Suprapubic skin (tissue), 4 donors: ENCODE data around the gene HNRNPH2. TPM values are rescaled to one million over a fixed set of nuclear protein-coding genes. Genes with fewer than 3 reads are reported as not detected.

Source experiments
- DNase-seq, 2 donors: peaks; one replicate each; pipeline ENCODE4 v3.0.0-alpha.2; 2019; ENCODE audit warnings: low spot score in 2 of 2
- H3K27ac ChIP-seq: fragments of 200-600 bp; sonication (generic); one replicate; pipeline ENCODE4 v1.5.1; 2019
- H3K27me3 ChIP-seq: fragments of 200-600 bp; sonication (generic); one replicate; pipeline ENCODE4 v1.5.1; 2019
- H3K36me3 ChIP-seq: fragments of 200-600 bp; sonication (generic); one replicate; pipeline ENCODE4 v1.5.1; 2019
- H3K4me1 ChIP-seq: fragments of 200-600 bp; sonication (generic); one replicate; pipeline ENCODE4 v1.5.1; 2019
- H3K4me3 ChIP-seq: fragments of 200-600 bp; sonication (generic); one replicate; pipeline ENCODE4 v1.5.1; 2019; ENCODE audit warnings: mild to moderate bottlenecking
- H3K9me3 ChIP-seq: fragments of 200-600 bp; sonication (generic); one replicate; pipeline ENCODE4 v1.5.1; 2019
- EP300 ChIP-seq: sonication (generic); formaldehyde crosslinking; IDR thresholded peaks from one replicate; pipeline ENCODE4 v1.6.1; 2017; ENCODE audit warnings: antibody characterized with exemption
- POLR2A ChIP-seq, 2 donors: fragments of 450-650 bp; IDR thresholded peaks; one replicate each; pipeline ENCODE4 v1.6.1; 2017; ENCODE audit warnings: antibody characterized with exemption in 2 of 2, mild to moderate bottlenecking in 2 of 2, moderate library complexity in 2 of 2
- POLR2AphosphoS5 ChIP-seq, 3 donors: sonication (generic); formaldehyde crosslinking; IDR thresholded peaks; one replicate each; pipeline ENCODE4 v1.6.1; 2017; ENCODE audit warnings: antibody characterized with exemption in 3 of 3
- WGBS: methylation state at CpG from one replicate; pipeline ENCODE4 v1.1.5; 2018; 5-methylcytosine and 5-hydroxymethylcytosine counted together
- total RNA-seq, 4 donors: library from RNA; depleted of rRNA; stranded (reverse); fragments of >200 nt; gene quantifications; one replicate each; pipeline ENCODE4 v1.1.0, GENCODE V29; 2016
- TF ChIP-seq, protein P1 (sequence below), 2 donors: fragments of 200-600 bp in 1 of 2; fragments of 450-650 bp in 1 of 2; sonication (generic) in 1 of 2; IDR thresholded peaks; one replicate each; pipeline ENCODE4 v1.5.1; 2016 to 2019; ENCODE audit warnings: antibody characterized with exemption in 2 of 2, mild to moderate bottlenecking in 1 of 2, moderate library complexity in 1 of 2

The HNRNPH2 gene
- total RNA-seq, 4 donors from 2014 or later, result 37.3 to 60.6 (median 38.5) TPM

GRCh38 chrX:101365301-101365795 is 42.7 kb upstream of the HNRNPH2 start:
- no peak overlapping the region for H3K27ac ChIP-seq
- H3K4me1 ChIP-seq, result no peaks in the 10 kb centered on the region
- no peak overlapping the region for H3K4me3 ChIP-seq
- H3K27me3 ChIP-seq, result no peaks in the 10 kb centered on the region
- 88% methylated on average over 1 of the region's 1 CpG for WGBS
- DNase-seq, result no peak
- no peaks in the 10 kb centered on the region for H3K9me3 ChIP-seq
- TF ChIP-seq POLR2AphosphoS5 (IDR thresholded peaks at IDR 0.05) (no peak), EP300 (no peak), POLR2A (IDR thresholded peaks at IDR 0.05) (no peak)
- TF ChIP-seq, protein P1, sequence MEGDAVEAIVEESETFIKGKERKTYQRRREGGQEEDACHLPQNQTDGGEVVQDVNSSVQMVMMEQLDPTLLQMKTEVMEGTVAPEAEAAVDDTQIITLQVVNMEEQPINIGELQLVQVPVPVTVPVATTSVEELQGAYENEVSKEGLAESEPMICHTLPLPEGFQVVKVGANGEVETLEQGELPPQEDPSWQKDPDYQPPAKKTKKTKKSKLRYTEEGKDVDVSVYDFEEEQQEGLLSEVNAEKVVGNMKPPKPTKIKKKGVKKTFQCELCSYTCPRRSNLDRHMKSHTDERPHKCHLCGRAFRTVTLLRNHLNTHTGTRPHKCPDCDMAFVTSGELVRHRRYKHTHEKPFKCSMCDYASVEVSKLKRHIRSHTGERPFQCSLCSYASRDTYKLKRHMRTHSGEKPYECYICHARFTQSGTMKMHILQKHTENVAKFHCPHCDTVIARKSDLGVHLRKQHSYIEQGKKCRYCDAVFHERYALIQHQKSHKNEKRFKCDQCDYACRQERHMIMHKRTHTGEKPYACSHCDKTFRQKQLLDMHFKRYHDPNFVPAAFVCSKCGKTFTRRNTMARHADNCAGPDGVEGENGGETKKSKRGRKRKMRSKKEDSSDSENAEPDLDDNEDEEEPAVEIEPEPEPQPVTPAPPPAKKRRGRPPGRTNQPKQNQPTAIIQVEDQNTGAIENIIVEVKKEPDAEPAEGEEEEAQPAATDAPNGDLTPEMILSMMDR (IDR thresholded peaks at IDR 0.05), result no peak
- H3K36me3 ChIP-seq, result no peaks in the 10 kb centered on the region

DNA sequence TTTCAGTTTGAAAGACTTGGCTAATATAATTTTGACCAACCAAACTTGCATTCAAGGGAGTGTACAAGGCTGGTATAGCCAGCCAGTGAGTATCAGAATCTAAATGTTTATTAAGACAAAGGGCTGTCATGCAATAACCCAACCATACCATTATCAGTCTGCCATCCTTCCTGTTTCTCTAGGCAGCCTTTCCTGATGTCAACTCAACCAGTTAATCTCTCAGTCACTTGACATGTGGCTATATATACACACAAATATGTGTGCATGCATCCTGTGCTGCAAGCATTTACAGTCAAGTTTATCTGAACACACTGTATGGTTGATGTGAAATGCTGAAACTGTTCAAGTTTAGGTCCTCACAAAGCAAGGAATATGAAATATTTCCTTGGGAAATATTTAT is 39.2 kb upstream of the HNRNPH2 start:
- Histone ChIP-seq H3K4me1 (no peaks in the 10 kb centered on the region), H3K27me3 (no peaks in the 10 kb centered on the region), H3K27ac (no peak overlapping the region), H3K36me3 (no peaks in the 10 kb centered on the region), H3K9me3 (no peaks in the 10 kb centered on the region), H3K4me3 (no peak overlapping the region)
- no peak for TF ChIP-seq POLR2AphosphoS5 (IDR thresholded peaks at IDR 0.05)
- no peak for TF ChIP-seq POLR2A (IDR thresholded peaks at IDR 0.05)
- no peak for TF ChIP-seq EP300
- TF ChIP-seq, protein P1 (IDR thresholded peaks at IDR 0.05), result no peak
- no peak for DNase-seq

DNA sequence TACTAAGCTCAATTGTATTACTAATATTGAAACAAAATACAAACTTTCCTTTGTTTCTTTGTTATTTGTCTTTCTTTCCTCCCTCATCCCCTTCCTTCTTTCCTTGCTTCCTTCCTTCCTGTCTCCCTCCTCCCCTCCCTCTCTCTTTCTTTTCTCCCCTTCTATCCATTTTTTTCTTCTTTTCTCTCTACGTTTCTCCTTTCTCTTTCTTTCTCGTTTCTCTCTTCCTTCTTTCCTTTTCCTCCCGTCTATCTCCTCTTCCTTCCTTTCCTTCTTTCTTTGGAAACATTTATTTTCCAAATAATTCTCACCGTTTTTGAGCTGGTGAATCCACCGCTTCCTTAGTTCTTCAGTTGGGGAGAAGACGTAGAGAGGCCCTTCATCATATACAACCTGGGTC is 38.3 kb upstream of the HNRNPH2 start:
- TF ChIP-seq POLR2AphosphoS5 (IDR thresholded peaks at IDR 0.05) (no peak), EP300 (no peak), POLR2A (IDR thresholded peaks at IDR 0.05) (no peak)
- TF ChIP-seq, protein P1 (IDR thresholded peaks at IDR 0.05), result no peak
- 71% methylated on average over 6 of the region's 6 CpGs for WGBS
- no peak for DNase-seq

GRCh38 chrX:101370888-101371504 is 37.0 kb upstream of the HNRNPH2 start:
- Histone ChIP-seq H3K27ac (no peak overlapping the region), H3K4me1 (no peaks in the 10 kb centered on the region), H3K27me3 (no peaks in the 10 kb centered on the region), H3K36me3 (no peaks in the 10 kb centered on the region), H3K4me3 (no peak overlapping the region), H3K9me3 (no peaks in the 10 kb centered on the region)
- TF ChIP-seq, protein P1 (IDR thresholded peaks at IDR 0.05), result no peak
- TF ChIP-seq EP300 (no peak), POLR2A (IDR thresholded peaks at IDR 0.05) (no peak), POLR2AphosphoS5 (IDR thresholded peaks at IDR 0.05) (no peak)
- WGBS, result 43% methylated on average over 3 of the region's 3 CpGs
- DNase-seq, result no peak

More for the DNA sequence above, 38.3 kb upstream of the HNRNPH2 start:
- H3K4me3 ChIP-seq, result no peak overlapping the region
- no peaks in the 10 kb centered on the region for H3K9me3 ChIP-seq
- H3K4me1 ChIP-seq, result no peaks in the 10 kb centered on the region
- no peaks in the 10 kb centered on the region for H3K36me3 ChIP-seq
- no peaks in the 10 kb centered on the region for H3K27me3 ChIP-seq
- H3K27ac ChIP-seq, result no peak overlapping the region

- TF ChIP-seq, protein P1 (IDR thresholded peaks at IDR 0.05), result no peak
- TF ChIP-seq POLR2A (IDR thresholded peaks at IDR 0.05) (no peak), EP300 (no peak), POLR2AphosphoS5 (IDR thresholded peaks at IDR 0.05) (no peak)
- no peaks in the 10 kb centered on the region for H3K27me3 ChIP-seq
- no peak overlapping the region for H3K4me3 ChIP-seq
- 64% methylated on average over 1 of the region's 1 CpG for WGBS
- no peak for DNase-seq
- no peaks in the 10 kb centered on the region for H3K9me3 ChIP-seq
- no peaks in the 10 kb centered on the region for H3K36me3 ChIP-seq
- H3K27ac ChIP-seq, result no peak overlapping the region
- no peaks in the 10 kb centered on the region for H3K4me1 ChIP-seq
These were observed 30.5 kb upstream of the HNRNPH2 start for GRCh38 chrX:101377547-101377946.
